ENCODE data around the gene FBXW7.

Gene FBXW7

DNA sequence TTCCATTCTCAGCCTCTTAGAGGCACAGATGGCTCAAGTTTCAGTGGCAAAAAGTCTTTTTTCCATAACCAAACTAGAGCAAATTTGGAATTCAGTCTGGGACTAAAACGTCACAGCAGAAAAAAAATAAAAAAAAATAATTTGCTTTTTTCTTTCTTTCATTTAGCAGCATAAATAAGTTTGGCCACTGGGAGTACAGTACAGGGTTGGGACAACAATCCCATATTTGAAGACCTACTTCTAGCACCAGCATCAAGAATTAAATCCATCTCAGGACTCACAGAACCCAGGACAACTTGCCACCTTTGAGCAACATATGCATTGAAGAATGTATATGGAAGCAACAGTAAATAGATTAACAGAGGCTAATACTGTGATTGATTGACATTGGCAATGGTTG lies 214.0 kb downstream of the FBXW7 start:
- no peak for DNase-seq

DNA sequence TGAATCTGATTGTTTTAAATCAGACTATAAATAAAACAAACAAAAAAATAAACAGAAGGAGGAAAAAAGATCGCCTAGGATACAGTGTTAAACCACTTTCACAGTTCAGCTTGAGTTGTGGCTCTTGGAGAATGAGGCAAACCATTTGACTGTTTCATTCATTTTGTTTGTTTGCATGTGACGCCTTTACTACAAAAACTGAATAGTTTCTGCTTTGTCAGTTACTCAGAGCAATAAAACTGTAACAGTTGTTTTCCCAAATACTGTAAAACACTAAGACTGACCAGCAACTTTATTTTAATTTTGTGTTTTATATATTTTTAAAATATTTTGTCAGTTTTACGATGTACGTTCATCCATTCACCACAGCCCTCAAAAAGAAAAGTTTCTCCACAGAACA lies 214.5 kb downstream of the FBXW7 start:
- no peak for DNase-seq

DNA sequence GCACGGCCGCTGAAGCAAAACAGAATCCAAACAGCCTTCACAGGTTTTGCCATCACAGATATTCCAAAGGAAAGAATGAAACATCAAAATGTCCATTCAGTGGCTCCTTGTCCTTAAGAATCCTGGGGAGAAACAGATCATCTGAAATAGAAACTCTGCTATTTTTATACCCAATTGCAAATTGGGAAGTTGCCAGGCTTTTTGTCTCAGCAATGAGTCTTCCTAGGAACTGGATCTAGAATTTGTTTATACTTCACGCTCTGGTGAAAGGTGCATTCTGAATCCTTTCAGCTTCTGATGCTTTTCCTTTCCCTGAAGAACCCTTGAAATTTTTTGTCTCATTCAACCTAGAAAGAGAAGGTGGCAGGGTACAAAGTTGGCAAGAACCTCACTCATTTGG lies 218.9 kb downstream of the FBXW7 start:
- DNase-seq = no peak

DNA sequence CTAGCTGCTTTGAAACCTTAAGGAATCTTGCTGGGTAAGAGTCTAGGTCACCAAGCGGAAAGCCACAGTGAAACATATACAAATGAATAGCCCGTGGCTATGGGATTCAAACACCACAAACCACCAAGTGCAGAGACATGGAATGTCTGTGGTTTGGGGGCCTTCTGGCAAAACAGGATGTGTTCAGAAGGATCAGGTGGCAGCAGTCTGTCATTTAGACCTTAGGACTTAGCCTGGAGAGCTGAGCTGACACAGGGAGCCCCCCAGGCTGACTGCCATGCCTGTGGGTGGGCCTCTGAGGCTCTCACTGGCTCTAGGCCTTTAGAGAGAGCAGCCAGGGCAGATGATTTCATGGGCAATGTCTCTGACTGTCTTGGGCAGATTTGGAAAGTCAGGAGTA lies 225.6 kb downstream of the FBXW7 start:
- DNase-seq = no peak

DNA sequence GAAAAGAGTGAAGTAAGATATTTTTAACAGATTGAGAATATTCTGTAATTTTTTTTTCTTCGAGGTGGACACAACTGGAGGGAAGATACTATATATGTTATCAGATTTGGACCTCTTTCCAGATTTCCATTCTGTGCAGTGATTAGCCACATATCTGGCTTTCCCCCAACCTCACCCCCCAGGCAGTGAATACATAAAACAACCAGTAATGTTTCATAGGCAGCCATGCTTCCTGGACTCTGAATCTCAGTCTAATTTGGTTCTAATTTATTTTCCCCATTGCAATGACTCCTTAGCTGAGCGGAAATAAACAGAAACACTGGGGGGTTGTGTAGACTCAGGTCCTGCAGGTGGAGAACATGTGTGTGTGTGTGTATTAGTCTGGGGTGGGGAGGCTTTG lies 226.5 kb downstream of the FBXW7 start:
- no peak for DNase-seq

DNA sequence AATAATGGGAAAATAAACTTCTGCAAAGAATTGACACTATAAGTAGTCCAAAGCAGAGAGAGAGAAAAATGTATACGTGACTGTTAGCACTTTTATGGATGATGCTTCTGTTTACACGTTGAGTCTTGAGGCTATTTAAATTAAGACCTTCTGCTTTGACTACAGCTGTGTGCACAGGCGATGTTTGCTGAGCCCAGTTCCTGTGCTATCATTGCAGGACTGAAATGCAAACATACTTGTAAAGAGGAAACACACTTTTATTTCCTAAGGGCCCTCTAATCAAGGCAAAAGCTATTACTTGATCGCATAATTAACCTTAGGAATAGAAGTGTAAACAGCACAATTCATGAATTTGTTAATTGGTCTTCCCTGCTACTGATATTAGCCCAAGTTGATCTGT lies 226.9 kb downstream of the FBXW7 start:
- DNase-seq = no peak

DNA sequence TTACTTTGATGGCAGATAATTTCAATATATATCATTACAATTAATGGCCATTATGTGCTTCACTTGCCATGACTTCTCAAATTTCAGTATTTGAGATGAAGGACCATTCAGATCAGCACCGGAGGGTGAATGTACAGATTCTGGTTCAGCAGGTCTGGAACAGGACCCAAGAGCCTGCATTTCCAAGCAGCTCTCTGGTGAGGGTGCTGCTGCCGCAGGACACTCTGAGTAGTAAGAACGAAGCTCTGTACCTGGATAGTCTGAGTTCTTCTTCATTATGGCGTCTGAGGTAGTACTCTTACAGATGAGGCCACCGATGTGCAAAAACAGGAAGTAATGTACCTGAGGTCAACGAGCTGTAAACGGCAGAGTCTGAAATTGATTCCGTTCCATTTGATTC lies 228.2 kb downstream of the FBXW7 start:
- no peak for DNase-seq

DNA sequence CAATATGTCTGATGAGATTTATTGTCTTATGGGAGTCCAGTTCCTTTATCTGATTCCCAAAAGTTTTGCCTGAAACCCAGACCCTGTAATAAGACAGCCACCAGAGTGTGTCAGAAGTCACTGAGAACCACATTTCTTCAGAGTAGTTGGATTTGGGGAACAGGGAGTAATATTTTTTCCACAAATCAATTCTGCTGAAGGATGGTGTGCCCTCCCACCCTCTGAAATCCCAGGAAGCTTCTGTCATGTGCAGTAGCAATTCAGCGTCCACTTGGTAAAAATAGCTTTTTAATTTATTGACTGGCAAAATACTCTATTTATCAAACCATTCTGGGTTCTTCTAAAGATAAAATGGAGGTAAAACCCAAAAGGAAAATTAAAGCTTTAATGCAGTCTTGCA lies 229.4 kb downstream of the FBXW7 start:
- DNase-seq = no peak

DNA sequence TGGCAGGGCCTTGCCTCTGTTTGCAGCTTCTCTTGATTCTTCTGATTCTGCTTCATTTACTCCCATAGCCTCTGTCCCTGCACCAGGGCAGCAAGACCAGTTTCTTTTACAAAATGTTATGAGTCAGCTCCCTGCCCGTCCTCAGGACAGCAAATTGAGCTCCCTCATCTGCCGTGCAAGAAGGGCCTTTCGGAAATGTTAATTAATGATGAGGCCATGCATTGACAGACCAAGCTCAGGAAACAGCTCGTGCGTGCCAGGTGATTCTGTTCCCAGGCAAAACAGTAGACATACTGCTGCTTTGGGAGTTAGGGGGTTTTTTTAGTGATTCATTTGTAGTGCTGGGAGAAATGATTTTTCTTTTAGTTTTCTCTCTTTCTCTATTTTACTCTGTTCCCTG lies 231.7 kb downstream of the FBXW7 start:
- no peak for DNase-seq

DNA sequence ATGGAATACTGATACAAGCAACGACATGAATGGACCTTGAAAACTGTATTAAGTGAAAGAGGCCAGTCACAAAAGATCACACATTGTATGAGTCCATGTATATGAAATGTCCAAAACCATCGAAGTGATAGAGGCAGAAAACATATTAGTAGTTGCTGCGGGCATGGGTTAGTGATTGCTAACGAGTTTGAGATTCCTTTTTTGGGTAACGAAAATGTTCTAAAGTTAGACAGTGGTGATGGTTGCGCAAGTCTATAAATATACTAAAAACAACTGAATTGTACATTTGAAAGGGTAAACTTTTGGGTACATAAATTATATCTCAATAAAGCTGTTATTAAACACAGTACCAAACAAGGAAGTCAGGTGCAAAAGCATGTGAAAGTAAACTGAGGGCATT lies 234.5 kb downstream of the FBXW7 start:
- no peak for DNase-seq

DNA sequence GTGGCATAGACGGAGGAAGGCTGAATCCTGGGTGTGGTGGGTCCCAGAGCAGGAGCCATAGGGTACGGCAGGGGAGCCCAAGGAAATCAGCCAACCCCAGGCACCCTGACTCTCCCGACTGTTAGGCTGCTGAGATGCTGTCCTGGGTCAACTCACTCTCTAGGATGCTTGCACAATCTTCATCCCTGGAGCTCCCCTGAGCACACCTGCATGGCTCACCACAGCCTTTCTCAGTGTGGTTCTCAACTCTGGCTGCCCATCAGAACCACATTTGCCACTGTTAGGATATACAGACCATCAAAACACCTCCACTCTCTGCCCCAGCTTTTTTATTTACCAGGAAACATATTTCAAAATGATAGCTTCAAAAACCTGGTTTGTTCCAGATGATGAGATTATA lies 236.3 kb downstream of the FBXW7 start:
- no peak for DNase-seq

DNA sequence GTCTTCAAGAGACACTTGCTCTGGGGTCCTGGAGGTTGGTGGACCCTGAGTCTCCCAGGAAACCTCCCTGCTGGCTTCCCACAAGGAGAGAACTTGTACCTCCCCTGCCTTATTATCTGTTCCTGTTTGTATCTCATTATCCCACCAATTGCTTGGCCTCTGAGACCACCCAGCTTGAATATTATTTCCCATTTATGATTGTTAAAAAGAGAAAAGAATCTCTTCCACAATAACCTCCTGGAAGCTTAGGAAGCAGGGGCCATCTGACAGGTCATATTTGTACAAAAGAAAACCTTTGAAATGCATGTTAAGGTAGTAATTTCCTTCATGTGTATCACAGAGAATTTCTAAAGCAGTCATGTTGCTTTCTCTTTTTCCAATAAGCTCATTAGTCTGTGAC lies 239.5 kb downstream of the FBXW7 start:
- DNase-seq = no peak

DNA sequence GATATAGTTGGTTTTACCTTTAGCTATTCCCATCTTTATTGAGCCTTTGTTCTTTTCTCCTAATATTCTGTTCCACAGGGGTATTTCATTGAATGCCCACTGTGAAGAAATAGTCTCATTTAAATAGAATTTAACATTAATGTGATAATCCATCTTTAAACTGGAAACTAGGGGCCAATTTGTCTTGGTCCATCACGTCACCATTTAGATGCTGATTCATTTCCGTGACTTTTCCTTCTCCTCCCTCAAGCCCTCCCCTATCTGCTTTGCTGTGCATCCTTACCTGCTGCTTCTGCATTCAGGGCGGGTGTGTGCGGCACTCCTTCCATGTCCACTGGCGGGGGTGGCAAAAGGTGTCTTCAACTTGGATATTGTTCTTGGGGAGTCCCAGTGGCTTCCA lies 241.1 kb downstream of the FBXW7 start:
- no peak for DNase-seq

DNA sequence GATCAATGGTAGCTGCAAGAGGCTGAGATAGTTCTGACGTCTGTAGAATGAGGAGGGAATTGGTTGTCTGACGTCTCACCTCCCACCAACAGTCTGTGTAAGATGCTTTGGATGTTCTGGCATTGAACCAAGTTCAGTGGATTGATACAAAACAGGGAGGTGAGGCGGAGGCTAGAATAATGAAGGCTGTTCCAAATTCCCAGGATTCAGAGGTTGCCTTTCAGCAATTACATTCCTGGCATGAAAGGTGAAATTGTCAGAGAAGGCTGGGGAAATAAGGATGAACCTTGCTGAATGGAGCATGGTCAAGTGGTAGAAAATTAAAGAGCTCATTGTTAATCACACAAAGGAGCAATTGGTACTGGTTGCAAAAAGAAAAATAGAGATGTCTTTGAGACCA lies 241.6 kb downstream of the FBXW7 start:
- DNase-seq = no peak

DNA sequence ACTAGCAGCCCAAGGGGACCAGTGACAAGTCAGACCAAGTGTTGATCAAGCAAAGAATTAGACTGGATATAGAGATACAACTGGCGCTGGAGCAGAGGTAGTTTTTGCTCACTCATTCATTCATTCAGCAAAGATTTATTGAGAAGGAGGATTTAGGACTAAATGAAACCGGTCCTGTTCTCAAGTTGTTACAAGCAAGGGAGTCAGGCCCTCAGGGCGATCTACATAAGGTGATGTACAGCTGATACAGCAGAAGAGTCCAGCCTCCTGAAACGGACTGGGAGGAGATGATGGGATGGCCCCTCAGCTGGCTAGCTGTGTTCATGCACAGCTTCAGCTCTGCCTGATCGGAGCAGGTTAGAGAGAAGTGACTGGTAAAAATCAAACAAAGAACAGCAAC lies 242.4 kb downstream of the FBXW7 start:
- no peak for DNase-seq

DNA sequence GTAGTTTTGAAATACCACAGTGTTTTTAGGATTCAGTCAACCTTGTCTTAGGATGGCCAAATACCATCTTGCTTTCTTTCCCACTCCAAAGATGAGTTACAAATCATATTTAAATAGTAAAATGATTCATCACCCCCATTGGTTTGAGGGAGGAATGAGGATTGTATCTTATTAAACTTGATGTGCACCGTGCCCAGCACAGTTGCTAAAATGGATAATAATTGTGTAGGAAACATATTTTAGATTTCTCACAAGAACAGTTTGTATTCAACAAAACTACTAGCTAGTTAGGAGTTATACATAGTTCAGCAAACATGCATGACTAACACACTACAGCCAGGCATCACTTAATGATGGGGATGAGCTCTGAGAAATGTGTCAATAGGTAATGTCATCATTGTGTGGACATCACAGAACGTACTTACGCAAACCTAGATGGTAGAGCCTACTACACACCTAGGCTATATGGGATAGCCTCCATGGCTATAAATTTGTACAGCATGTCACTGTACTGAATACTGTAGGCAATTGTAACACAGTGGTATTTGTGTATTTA lies 245.4 kb downstream of the FBXW7 start:
- DNase-seq = no peak

DNA sequence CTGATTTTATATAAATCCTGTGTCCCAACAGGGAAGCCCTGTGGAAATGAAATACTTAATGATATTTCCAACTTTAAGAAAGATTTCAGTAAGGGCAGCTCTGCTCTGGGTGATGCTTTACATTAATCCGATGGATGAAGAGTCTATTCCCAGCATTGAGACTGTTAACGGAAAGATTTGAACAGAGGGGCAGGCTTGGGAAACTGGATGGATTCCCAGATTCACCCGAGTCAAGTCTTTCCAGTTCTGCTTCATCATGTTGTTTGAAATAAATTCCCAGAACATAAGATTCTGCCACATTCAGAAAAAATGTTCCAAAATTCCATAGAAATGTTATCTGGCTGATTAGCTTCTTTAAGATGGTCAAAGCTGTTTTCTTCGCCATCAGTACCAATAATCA lies 246.0 kb downstream of the FBXW7 start:
- no peak for DNase-seq

DNA sequence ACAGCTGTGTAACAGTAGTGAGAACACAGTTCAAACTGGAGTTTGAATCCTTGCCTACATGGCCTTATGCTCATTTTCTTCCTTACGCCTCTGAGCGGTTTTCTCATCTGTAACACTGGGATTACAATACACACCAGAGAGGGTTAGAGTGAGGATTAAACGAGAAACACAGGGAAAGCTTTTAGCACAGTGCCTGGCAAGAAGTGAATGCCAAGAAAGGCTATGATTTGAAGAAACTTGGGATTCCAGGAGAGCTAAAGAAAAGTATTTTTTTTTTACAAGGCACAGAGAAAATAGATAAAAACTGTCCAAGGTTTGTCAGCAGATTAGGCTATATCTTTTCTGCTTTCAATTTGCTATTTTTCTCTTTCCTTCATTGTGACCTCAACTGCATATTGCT lies 246.4 kb downstream of the FBXW7 start:
- DNase-seq = no peak

DNA sequence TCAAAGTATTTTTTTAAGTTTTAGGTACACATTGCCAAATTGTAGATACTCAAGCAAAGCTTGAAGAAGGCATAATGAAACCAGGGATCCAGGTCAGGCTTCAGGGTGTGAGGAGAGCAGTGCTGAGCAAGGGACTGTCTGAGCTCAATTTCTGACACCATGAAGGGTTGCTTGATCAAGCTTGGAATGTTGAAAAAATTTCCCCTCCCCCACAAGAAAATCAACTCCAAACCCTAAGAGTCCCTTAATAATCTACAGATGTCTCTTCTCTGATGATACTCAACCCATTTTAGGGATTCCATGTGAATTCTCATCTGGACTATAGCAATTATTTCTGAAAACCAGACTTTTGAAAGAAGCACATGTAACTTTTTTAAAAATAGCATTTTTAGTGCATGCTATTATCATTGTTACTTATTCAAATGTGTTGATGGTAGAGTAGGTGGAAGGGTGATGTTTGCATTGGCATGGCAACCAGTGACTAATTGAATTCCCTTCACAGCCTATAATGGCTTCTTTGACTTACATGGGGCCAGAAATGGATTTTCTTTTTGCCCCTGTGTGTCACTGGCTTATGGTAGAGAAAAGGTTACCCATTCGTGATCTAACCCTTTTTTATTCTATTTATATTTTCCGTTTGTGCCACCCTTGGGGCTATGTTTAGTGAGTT lies 252.0 kb downstream of the FBXW7 start:
- no peak for DNase-seq

DNA sequence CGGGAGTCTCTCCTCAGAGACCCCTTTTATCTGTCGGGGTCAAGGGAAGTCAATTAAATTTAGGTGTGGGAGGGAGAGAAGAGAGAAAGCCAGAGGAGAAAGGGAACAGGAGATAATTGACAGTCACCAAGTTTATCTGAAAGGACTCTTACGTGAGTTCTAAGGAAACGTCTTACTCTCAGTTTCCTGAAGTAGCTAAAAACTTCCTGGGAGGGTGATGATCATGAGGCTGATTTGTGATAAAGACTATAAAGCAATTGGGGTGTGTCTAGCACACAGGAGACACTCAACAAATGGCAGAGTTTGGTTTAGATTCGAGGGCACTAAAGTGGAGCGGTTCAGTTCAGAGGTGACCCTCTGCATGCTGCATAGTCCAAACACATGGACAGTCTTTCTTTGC lies 254.1 kb downstream of the FBXW7 start:
- DNase-seq = peak in 3 of 6 experiments; percentile 4 to 44 (median 4)

DNA sequence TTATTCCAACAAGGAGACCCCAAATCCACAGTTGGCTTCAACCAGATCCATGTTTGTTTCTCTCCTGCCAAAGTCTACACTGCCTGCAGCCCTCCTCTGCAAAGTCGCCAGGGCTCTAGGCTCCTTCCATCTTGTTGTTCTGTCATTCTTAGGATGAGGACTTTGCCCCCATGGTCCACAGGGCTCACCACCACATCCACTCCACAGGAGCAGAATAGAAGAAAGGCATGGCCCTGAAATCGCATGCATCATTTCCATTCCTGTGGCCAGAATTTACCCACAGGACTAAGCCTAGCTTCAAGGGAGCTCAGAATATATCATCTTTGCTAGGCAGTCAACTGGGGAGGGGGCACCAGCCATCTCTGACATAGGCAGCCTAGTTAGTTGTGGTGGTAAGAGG lies 254.7 kb downstream of the FBXW7 start:
- no peak for DNase-seq

DNA sequence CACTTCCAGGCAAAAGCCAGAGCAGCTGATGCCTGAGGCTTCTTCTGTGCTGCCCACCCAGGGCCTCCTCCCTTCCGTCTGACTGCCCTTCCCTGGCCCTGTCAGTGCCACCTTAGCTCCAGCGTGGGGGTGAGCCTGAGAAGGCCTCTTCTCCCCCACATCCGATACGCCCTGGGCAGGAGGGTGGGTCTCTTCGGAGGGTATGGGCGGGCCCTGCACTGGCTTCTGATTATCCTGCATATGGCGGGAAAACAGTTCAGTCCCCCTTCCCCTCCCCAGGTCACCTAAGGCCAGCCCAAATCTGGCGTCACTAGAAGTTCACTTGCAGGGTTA lies 256.7 kb downstream of the FBXW7 start:
- DNase-seq = no peak

DNA sequence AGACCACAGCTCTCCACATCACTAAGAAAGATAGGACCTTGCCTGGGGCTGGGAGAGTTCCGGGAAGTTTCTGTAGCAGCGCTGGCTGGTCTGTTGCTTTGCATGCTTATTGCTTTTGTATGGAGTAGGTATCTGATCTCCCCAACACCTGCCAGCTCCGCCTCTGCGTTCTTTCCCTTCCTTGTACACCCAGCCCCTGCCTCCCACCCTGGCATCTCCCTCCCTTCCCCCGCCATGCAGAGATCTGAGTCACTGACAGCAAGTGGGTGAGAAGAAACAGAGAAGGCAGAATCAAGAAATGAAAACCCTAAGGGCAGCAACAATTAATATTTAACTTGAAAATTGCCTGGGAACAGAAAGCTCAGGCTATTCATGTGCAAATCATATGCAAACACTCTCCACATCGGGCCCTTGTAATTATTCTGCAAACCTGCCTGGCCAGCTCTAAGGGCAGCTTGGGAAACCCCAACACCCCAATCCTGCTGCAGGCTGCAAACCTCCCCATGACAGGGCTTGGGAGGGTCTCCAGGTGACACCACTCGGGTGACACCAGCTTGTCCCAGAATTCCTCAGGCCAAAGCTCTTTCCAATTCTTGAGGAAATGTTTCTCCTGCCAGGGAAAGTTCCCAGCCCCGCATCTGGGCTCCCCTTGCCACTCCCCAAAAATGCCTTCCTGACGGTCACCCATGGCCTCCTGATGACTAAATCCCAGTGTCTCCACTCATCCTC lies 257.2 kb downstream of the FBXW7 start:
- no peak for DNase-seq

DNA sequence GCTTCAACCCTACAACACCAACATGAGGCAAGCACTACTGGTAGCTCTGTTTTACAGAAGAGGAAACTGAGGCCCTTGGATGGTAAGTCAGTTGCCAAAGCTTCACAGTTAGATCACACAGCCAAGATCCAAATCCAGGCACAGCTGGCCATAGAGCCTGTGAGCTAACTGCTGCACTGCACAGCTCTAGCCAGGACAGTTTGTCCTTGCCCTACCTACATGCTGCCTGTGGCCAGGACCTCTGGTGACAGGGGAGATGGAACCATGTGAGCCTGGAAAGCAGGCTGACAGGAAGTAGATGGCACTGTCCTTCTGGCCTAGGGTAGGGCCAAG lies 257.8 kb downstream of the FBXW7 start:
- DNase-seq = no peak

DNA sequence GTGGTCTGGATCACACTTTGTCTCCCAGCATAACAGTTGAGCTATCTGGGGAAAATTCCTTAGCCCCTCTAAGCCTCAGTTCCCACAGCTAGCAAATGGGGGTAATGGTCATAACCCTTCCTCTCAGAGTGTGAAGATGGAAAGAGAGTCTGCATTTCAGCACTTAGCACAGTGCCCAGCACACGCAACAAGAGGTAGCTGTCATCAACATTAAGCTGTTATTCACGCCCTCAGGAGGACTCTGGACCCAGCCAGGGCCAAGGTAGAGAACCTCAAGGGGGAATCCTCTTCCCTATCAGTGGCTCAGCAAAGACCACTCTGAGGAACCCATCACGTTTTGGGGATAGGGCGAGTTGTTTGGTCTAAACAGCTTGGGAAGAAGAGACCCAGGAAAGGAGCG lies 258.6 kb downstream of the FBXW7 start:
- no peak for DNase-seq

Data from stimulated activated naive CD4-positive, alpha-beta T cell (primary cell).